LoVo (cell line): Measurements from ENCODE around the gene KCNH4.
"Not testable (repeated sequence)": the region's sequence is repeated elsewhere in the genome, so short reads cannot be mapped to it uniquely, and the experiment has no call there.

Source experiments
- DNase-seq: peaks from one replicate; pipeline ENCODE4 v3.0.0-alpha.2; 2016; ENCODE audit warnings: low spot score

KCNH4 gene

DNA sequence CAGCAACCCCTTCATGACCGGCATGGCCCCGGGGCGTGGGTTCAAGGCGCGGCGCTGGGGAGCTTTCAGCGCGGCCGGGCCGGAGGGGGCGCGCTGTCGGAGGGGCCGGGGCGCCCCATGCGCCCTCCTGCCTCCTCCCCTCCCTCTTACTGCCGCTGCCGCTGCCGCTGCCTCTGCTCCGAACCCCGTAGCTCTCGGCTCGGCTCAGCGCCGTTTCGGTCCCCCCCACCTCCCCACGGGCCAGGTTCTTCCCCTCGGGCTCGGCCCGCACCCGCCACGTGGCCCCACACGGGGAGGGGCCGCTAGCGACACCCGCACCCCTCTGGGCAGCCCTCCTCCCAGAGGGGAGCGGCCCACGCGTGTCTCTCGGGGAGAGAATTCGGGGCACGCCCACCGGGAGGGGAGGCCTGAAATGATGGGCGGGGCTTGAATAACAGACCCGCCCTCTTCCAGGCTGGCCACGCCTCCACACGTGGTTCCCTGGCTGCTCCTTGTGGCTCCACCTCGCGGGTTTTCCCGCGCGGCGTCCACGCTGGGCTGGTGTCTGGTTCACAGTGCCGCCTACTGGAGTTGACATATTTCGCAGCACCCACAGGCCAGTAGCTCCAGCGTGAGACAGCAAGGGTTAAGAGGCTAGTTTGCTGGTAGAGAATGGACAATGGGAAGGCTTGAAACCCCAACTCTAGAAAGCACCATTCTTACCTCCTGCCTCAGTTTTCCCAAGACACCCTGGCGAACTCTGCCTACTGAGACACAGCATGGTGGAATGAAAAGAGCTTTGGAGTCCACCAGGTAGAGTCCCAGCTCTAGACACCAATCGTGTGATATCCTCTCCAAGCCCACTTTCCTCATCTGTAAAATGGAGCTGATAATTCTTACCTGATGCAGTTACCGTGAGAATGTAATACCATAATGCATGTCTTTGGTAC is at the start of gene KCNH4:
KCNH4 (minus strand) TSS at position 221 of the 929 bp plus-strand sequence; CDS start at position 24, 197 bp downstream.
- peak; percentile 56 for DNase-seq

DNA sequence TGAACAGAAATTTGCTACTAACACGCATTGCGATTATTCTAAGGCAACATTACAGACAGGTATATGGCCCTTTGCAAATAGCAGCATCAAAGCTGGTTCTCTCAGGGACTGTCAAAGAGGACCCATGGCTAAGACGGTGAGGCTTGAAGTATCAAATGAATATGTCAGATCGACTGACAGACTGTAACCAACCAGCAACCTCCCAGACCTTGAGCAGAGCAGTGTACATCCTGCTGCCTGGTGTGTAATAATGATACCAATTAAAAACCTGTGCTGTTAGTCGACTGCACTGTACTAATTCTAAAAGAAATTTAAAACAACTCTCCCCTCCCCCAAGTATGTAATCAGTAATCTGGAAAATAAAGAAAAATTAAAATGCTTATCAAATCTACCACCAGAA is 49.3 kb upstream of the KCNH4 start:
- DNase-seq: no peak

DNA sequence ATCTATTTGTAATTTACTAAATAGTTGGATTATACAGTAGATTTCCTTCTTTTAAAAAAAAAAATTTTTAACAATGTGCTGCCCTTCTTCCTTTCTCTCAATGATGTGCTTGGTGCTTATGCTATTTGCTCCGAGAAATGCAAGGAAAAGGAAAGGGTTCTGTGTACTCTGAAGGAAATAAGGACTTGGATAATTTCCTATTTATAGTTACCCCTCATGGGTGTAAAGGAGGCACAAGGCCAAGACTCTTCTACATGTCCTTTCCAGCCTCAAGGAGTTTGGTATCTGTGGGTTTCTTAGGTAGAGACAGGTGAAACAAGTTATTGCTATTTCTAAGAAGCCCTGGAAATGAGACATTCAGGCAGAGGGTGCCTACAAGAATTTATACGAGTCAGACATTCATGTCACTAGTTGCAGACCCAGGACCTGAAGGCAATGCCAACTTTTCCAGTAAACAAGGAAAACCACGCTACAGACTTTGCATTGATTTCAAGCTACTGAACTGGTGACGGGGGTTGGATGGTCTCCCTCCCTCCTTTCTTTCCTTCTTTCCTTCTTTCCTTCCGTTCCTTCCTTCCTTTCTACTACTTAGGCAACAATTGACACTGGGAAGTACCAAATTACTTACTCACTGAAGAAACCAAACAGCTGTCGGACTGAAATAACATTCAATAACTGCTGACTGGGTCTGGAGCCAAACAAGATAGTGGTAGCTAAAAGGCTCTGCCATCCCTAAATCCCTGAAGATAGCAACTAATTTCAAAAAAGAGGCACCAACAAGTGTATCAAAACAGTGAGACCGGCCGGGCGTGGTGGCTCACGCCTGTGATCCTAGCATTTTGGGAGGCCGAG is 47.1 kb upstream of the KCNH4 start:
- no peak for DNase-seq

- DNase-seq: no peak
These were observed 44.7 kb upstream of the KCNH4 start for GRCh38 chr17:42225646-42226045.

GRCh38 chr17:42224651-42225050 is 43.7 kb upstream of the KCNH4 start:
- no peak for DNase-seq

- DNase-seq: no peak
These were observed 41.2 kb upstream of the KCNH4 start for GRCh38 chr17:42221886-42222745.

GRCh38 chr17:42219280-42219679 is 38.3 kb upstream of the KCNH4 start:
- not testable (repeated sequence) for DNase-seq

DNA sequence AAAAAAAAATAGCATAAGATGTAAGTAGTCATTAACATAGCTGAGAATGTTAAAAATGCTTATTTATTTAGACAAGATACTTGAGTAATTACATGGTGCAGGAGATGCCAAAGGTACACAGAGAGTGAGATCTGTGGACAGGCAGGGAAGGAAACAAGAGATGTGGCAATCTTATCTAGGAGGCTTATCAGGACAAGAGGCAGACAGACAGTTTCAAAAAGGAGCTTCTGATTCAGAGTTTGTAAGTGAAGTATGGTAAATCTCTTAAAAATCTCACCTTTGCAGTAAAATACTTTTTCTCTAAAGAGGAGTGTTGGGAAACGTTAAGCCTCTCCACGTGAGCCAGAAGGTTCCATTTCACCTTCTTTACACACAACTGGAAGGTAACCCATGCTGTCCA is 33.2 kb upstream of the KCNH4 start:
- DNase-seq: no peak

DNA sequence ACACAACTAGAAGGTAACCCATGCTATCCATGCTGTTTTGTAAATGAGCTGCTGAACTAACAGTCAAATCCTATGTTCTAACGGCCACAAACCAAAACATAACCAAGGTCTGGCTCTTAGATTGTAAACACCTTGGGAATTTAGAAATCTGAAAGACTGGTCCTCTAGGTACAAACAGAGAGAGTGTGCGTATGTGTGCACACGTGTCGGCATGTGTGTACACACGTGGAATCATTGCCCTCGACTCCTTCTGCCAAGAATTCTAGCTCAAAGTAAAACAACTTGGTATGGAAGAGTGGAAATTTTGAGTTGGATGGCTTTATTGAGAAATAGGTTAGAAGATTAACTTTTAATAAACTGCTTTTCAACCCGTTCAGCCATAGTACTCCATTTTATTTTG is 31.4 kb upstream of the KCNH4 start:
- no peak for DNase-seq

DNA sequence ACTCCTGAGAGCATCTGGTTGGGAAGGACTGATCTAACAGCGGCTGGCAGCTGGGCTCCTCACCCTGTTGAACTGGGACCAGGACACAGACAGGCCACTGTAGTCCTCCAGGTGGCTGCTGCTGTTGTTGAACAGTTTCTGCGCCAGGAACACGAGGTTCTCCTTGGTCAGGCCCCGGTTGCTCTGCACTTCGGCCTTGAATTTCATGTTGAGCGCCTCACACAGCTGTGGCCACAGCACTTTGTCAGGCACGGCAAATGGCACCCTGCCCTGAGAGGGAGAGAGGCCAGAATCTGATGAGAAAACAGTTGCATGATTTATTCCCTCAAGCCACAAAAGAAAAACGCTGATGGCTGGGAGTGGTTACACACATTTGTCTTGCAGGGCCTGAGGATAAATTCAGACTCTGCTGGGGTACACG is 31.0 kb upstream of the KCNH4 start:
- not testable (repeated sequence) for DNase-seq

DNA sequence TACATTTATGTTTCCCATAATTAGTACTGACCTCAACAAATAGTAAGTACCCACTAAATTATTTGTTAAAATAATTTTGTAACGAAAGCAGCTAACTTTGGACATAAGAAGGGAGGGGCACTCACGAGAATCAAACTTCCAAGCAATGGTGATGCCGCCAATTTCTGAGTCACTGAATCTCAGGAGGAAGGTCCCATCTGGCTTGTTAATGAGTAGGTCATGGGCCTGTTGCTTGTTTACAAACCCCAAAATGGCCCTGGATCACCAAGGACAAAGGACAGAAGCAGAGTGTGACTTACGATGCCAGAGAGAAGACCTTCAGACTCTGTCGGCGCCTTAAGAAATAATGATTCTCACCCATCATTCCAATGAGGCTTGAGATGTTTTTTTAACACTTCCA is 29.1 kb upstream of the KCNH4 start:
- no peak for DNase-seq

GRCh38 chr17:42206153-42206612 is 25.2 kb upstream of the KCNH4 start:
- DNase-seq: not testable (repeated sequence)

GRCh38 chr17:42203354-42203753 is 22.4 kb upstream of the KCNH4 start:
- no peak for DNase-seq

DNA sequence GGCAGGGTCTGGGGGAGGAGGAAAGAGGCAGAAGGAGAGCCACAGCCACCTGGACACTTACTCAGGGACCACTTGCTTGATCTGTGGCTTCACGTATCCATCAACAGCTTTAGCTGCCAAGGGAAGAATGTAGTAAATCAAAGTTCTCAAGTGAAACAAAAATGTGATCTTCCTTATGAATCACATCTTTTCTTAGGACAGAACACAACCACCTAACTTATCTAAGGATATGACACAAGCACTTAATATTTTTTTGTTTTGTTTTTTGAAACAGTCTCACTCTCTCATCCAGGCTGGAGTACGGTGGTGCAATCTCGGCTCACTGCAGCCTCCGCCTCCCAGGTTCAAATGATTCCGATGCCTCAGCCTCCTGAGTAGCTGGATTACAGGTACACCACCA is 21.8 kb upstream of the KCNH4 start:
- no peak for DNase-seq

DNA sequence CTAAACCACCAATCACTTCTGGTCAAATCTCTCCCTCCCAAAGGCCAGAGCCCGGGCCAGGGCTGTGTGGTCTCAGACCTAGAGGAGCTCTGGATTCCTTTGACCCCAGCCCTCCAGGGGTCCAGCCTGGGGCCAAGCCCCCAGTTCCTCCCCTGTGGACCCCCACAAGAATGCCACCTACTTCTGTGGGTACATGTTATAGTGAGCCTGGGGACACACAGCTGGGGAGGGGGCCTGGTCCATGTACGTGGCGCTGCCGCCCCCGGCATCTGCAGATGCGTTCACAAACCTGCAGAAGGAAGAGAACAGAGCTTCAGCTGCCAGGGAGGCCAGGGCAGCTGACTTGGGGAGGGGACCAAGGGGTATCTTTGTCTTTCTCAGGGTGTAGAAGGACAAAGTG is 21.2 kb upstream of the KCNH4 start:
- no peak for DNase-seq

GRCh38 chr17:42201458-42201772 is 20.5 kb upstream of the KCNH4 start:
- no peak for DNase-seq

DNA sequence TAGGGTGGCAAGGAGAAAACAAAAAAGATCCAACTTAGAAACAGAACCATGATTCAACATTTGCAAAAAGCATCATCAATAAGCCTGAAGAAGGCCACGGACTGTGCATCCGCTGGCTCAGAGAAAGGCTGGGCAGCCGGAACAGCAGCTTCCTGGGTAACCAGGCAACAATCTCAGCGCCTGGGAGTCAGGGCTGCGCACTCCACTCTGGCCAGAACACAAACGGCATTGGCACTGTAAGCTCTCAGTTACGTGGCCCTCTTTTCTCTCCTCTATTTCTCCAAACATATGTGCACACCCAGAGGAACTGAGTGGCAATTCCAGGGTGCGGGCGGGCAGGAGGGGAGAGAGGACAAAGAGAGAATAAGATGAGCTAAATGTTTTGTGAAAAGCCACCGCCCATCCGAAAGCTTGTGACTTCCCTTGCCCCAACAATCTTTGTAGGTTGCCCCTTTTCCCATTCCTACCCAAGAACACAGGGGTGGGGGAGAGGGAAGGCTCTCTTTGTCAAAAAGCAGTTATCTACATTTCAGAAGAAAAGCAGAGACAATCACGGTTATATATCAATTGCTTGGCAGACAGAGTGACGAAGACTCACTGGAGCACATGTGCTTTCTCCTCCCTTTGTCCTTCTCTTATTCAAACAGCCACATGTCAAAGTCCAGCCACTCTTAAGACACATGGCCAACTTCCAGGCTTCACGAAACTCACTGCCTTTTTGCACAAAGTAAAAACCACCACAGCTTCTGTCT is 19.9 kb upstream of the KCNH4 start:
- DNase-seq: no peak

- no peak for DNase-seq
These were observed 18.6 kb upstream of the KCNH4 start for GRCh38 chr17:42199416-42200011.

DNA sequence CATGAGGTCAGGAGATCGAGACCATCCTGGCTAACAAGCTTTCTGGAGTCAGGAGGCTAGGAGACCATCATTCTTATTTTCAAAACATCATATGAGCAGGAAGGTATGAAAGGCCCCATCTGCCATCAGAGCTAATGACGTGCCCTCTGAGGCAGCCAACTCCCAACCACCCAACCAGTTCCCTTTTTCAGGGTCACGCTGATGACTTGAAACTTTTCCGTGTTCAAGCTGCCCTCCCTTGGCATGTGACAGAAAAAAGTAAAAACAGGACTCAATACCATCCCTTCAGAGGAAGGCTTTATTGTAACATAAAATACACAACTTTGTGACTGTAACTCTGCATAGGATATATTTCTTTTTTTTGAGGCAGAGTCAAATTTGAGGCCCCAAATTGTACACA is 18.0 kb upstream of the KCNH4 start:
- DNase-seq: no peak

DNA sequence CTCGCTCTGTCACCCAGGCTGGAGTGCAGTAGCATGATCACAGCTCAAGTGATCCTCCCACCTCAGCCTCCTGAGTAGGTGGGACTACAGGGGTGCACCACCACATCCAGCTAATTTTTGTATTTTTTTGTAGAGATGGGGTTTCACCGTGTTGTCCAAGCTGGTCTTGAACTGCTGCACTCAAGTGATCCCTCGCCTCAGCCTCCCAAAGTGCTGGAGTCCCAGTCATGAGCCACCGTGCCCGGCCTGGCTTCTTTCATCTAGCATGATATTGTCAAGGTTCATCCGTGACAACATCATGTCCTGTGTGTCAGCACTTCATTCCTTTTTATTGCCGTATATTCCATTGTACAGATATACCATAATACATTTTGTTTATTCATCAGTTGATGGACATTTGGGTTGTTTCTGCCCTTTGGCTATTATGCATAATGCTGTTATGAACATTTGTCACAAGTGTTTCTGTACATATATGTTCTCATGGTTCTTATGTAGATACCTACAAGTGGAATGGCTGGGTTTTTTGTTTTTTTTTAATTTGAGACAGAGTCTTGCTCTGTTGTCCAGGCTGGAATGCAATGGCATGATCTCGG is 16.7 kb upstream of the KCNH4 start:
- no peak for DNase-seq
